Measurements from ENCODE around the gene SV2C. TPM values are rescaled to one million over a fixed set of nuclear protein-coding genes. Genes with fewer than 3 reads are reported as not detected.
A peak's percentile ranks its signal among the peaks of the same experiment; 100 is the strongest.
"Not testable (repeated sequence)": the region's sequence is repeated elsewhere in the genome, so short reads cannot be mapped to it uniquely, and the experiment has no call there.

SV2C gene
- total RNA-seq, 1 donor from 2014 or later = 0.15 TPM

DNA sequence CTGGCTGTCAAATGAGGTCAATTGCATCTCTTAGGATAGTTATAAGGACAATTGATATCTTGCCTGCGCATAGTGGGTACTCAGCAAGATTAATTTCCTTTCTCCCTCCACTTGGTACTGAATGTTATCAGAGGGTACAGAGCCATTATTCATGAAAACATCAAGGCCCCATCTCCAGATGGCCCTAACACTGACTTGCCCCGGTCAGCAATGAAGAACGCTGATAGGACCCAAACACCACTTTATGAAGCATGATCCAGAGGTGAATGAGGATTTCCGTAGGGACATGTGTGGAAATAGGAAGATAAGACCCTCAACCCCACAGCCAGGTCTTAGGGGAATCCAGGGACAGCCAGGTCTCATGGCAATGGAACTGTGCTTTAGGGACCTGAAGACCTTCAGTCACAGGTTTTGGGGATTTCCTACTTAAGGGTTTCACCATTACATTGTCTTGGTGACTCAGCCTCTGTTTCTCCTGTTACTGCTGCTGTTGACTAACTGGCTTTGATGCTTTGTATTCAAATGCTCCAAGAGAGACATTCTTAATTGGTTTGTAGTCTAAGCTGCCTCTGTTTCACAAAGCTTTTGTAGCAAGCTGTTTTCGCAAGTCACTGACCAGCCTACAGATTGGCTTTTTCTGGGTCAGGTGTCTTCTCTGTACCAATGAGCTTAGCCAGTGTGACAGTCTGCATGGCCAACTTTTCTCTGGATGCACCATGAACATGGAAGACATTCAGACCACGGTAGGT lies 284.6 kb downstream of the SV2C start:
- Histone ChIP-seq H3F3A (ENCODE audit: low read depth) (no peaks in the 10 kb centered on the region), H3K79me2 (ENCODE audit: low read depth) (no peaks in the 10 kb centered on the region), H4K20me1 (ENCODE audit: low read depth) (no peaks in the 10 kb centered on the region), H3K27me3 (no peaks in the 10 kb centered on the region), H3K4me3 (no peak overlapping the region), H3K27ac (no peak overlapping the region), H3K9me3 (ENCODE audit: low read depth) (no peaks in the 10 kb centered on the region), H3K36me3 (no peaks in the 10 kb centered on the region), H3K4me2 (no peak overlapping the region), H3K9ac (no peak overlapping the region), H2AFZ (replicated peaks) (no peak overlapping the region), H3K4me1 (no peaks in the 10 kb centered on the region)
- Mint-ChIP-seq H3K4me3 (no peak overlapping the region), H3K9me3 (no peaks in the 10 kb centered on the region), H3K27me3 (ENCODE audit: insufficient read depth, low read depth) (peaks cover 6% of the 10 kb centered on the region), H3K4me1 (peaks cover 16% of the 10 kb centered on the region), H3K36me3 (no peaks in the 10 kb centered on the region), H3K27ac (no peak overlapping the region)
- TF ChIP-seq EZH2phosphoT487 (IDR thresholded peaks at IDR 0.05) (no peak), EZH2 (IDR thresholded peaks at IDR 0.05) (no peak)
- TF ChIP-seq, protein P1, sequence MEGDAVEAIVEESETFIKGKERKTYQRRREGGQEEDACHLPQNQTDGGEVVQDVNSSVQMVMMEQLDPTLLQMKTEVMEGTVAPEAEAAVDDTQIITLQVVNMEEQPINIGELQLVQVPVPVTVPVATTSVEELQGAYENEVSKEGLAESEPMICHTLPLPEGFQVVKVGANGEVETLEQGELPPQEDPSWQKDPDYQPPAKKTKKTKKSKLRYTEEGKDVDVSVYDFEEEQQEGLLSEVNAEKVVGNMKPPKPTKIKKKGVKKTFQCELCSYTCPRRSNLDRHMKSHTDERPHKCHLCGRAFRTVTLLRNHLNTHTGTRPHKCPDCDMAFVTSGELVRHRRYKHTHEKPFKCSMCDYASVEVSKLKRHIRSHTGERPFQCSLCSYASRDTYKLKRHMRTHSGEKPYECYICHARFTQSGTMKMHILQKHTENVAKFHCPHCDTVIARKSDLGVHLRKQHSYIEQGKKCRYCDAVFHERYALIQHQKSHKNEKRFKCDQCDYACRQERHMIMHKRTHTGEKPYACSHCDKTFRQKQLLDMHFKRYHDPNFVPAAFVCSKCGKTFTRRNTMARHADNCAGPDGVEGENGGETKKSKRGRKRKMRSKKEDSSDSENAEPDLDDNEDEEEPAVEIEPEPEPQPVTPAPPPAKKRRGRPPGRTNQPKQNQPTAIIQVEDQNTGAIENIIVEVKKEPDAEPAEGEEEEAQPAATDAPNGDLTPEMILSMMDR (IDR thresholded peaks at IDR 0.05) = no peak
- peak; percentile 19 for DNase-seq (ENCODE audit: low spot score)

DNA sequence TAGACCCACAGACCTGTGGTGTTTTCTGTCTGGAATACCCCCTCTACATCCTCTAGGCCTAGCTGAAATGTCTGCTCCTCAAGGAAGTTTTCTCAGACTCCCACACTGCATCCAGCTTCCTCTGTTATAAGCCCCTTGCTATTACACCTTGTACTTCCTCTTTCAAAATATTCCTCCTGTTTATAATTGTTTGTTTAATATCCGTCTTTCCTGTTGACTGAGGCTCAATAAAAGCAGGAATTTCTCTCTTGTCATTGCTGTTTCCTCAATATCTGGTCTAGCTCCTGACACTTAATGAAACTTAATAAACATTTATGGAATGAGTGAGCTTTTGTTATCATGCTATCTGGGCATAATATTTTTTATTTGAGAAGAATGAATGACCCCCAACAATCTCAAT lies 285.8 kb downstream of the SV2C start:
- H3K4me1 ChIP-seq = no peaks in the 10 kb centered on the region
- no peaks in the 10 kb centered on the region for H3K9me3 ChIP-seq (ENCODE audit: low read depth)
- H3K27ac Mint-ChIP-seq = no peak overlapping the region
- H3K4me1 Mint-ChIP-seq = peaks cover 15% of the 10 kb centered on the region
- TF ChIP-seq EZH2 (IDR thresholded peaks at IDR 0.05) (no peak), EZH2phosphoT487 (IDR thresholded peaks at IDR 0.05) (no peak)
- TF ChIP-seq, protein P1 (IDR thresholded peaks at IDR 0.05) = no peak
- H3K27me3 Mint-ChIP-seq (ENCODE audit: insufficient read depth, low read depth) = peaks cover 9% of the 10 kb centered on the region
- no peak overlapping the region for H3K27ac ChIP-seq
- H3K79me2 ChIP-seq (ENCODE audit: low read depth) = no peaks in the 10 kb centered on the region
- H3K9ac ChIP-seq = no peak overlapping the region
- H3F3A ChIP-seq (ENCODE audit: low read depth) = no peaks in the 10 kb centered on the region
- H2AFZ ChIP-seq (replicated peaks) = no peak overlapping the region
- no peaks in the 10 kb centered on the region for H3K9me3 Mint-ChIP-seq
- no peak overlapping the region for H3K4me3 Mint-ChIP-seq
- no peak overlapping the region for H3K4me2 ChIP-seq
- no peaks in the 10 kb centered on the region for H4K20me1 ChIP-seq (ENCODE audit: low read depth)
- DNase-seq (ENCODE audit: low spot score) = no peak
- no peaks in the 10 kb centered on the region for H3K36me3 ChIP-seq
- H3K36me3 Mint-ChIP-seq = no peaks in the 10 kb centered on the region
- no peaks in the 10 kb centered on the region for H3K27me3 ChIP-seq
- no peak overlapping the region for H3K4me3 ChIP-seq

DNA sequence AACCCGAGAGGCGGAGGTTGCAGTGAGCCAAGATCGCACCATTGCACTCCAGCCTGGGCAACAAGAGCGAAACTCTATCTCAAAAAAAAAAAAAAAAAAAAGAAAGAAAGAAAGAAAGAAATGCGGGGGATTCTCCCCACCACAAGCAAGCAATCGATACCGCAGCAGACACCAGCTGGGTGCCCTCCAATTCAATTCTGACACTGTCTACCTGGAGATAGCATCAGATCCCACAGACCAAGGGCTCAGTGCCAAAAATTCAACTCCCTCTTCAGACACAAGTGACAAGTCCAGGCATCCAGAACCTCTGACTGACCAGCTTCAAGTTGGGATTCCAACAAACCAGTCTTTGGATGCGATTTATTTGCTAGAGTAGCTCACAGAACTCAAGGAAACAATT lies 286.5 kb downstream of the SV2C start:
- not testable (repeated sequence) for H3K4me3 Mint-ChIP-seq; H3K4me1 ChIP-seq; H2AFZ ChIP-seq (replicated peaks); H3K9me3 Mint-ChIP-seq; H3K9ac ChIP-seq; H3K27me3 Mint-ChIP-seq (ENCODE audit: insufficient read depth, low read depth); H3K79me2 ChIP-seq (ENCODE audit: low read depth); H3K36me3 ChIP-seq; H3K9me3 ChIP-seq (ENCODE audit: low read depth); H3K4me2 ChIP-seq; H3K4me3 ChIP-seq; H3K27me3 ChIP-seq; DNase-seq (ENCODE audit: low spot score); H3K27ac Mint-ChIP-seq; H4K20me1 ChIP-seq (ENCODE audit: low read depth); H3K36me3 Mint-ChIP-seq; H3K27ac ChIP-seq; H3F3A ChIP-seq (ENCODE audit: low read depth)
- peaks cover 12% of the 10 kb centered on the region for H3K4me1 Mint-ChIP-seq

DNA sequence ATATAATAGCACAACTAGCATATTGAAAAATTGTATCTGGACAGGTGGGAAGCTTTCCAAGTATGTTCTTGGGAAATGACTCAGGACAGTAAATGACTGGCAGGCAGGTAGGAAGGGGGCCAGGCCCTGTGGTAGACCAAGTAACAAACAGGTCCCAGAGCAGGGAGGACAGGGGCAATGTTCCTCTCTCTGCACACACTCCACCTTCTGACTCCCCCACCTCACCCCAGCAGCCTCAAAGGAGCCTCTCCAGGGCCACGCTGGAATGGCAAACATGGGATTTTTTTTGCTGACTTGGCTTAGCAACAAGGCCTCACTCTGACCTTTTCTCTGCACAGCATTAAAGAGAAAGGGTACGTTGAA lies 288.8 kb downstream of the SV2C start:
- no peak overlapping the region for H3K27ac ChIP-seq
- H3K27me3 ChIP-seq = no peaks in the 10 kb centered on the region
- Mint-ChIP-seq H3K36me3 (no peaks in the 10 kb centered on the region), H3K4me3 (no peak overlapping the region), H3K4me1 (peaks cover 12% of the 10 kb centered on the region), H3K9me3 (no peaks in the 10 kb centered on the region), H3K27me3 (ENCODE audit: insufficient read depth, low read depth) (peaks cover 7% of the 10 kb centered on the region), H3K27ac (peak overlapping the region; percentile 63)
- TF ChIP-seq, protein P1 (IDR thresholded peaks at IDR 0.05) = no peak
- TF ChIP-seq EZH2phosphoT487 (IDR thresholded peaks at IDR 0.05) = no peak
- no peaks in the 10 kb centered on the region for H3K4me1 ChIP-seq
- H3K4me2 ChIP-seq = no peak overlapping the region
- no peak overlapping the region for H3K9ac ChIP-seq
- no peak for DNase-seq (ENCODE audit: low spot score)
- no peaks in the 10 kb centered on the region for H3K9me3 ChIP-seq (ENCODE audit: low read depth)
- H2AFZ ChIP-seq (replicated peaks) = peak overlapping the region; percentile 71
- no peaks in the 10 kb centered on the region for H3K36me3 ChIP-seq
- H3F3A ChIP-seq (ENCODE audit: low read depth) = no peaks in the 10 kb centered on the region
- H3K79me2 ChIP-seq (ENCODE audit: low read depth) = no peaks in the 10 kb centered on the region
- no peak overlapping the region for H3K4me3 ChIP-seq
- H4K20me1 ChIP-seq (ENCODE audit: low read depth) = no peaks in the 10 kb centered on the region
